Esophagus muscularis mucosa (tissue), 3 donors: Measurements from ENCODE around the gene DHX16.

Experiments used
- CTCF ChIP-seq, 3 experiments: fragments of 200-600 bp in 2 of 3; fragments of 450-650 bp in 1 of 3; sonication (generic) in 2 of 3; IDR thresholded peaks; one replicate each; pipeline ENCODE4 v1.5.1; 2017 to 2019; ENCODE audit warnings: antibody characterized with exemption in 3 of 3, mild to moderate bottlenecking in 2 of 3, moderate library complexity in 1 of 3
- POLR2A ChIP-seq: fragments of 450-650 bp; IDR thresholded peaks from one replicate; pipeline ENCODE4 v1.6.1; 2017; ENCODE audit warnings: antibody characterized with exemption, moderate library complexity, mild to moderate bottlenecking, low read depth
- POLR2AphosphoS5 ChIP-seq, 2 donors: sonication (generic); formaldehyde crosslinking; IDR thresholded peaks; one replicate each; pipeline ENCODE4 v1.6.1; 2017; ENCODE audit warnings: antibody characterized with exemption in 2 of 2

- no peak for TF ChIP-seq POLR2A
- no peak for TF ChIP-seq POLR2AphosphoS5 (IDR thresholded peaks at IDR 0.05)
- no peak for TF ChIP-seq CTCF (IDR thresholded peaks at IDR 0.05)
These were observed 4.0 kb upstream of the DHX16 start for GRCh38 chr6:30676660-30677285.
